Endothelial cell of umbilical vein (primary cell): ENCODE results near the gene CRKL.

ENCODE experiments used
- POLR2AphosphoS5 ChIP-seq: IDR thresholded peaks from 2 replicates; pipeline ENCODE4 v1.6.1; 2012; ENCODE audit warnings: low read depth, mild to moderate bottlenecking, control low read depth, low read length, moderate library complexity; ENCODE audit not compliant: insufficient read depth
- TF ChIP-seq, protein P1 (sequence below), 2 donors: IDR thresholded peaks; 1 replicate in 1 of 2; 2 replicates in 1 of 2; pipeline ENCODE4 v1.5.1; 2011; ENCODE audit warnings: low read length in 2 of 2, mild to moderate bottlenecking in 2 of 2, moderate library complexity in 2 of 2, control low read depth in 1 of 2, inconsistent platforms in 1 of 2, low read depth in 1 of 2; ENCODE audit not compliant: insufficient read depth in 1 of 2; ENCODE audit errors: extremely low read depth in 1 of 2

DNA sequence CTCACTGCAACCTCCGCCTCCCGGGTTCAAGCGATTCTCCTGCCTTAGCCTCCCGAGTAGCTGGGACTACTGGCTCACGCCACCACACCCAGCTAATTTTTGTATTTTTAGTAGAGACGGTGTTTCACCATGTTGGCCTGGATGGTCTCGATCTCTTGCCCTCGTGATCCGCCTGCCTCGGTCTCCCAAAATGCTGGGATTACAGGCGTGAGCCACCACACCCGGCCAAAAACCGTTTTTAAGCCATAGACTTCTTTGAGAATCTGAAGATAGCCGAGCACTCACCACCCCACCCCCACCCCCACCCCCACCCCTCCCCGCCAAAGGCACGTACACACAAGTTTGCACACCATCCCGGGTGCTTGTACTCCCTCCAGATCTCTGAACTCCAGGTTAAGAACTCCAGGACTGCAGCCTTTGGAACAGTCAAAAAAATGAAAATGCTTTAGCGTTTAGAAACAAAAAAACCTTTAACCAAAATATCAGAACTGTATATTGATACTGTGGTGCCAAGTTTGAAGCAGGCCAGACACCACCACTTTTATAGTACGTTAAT, 1.5 kb downstream of the CRKL start:
- no peak for TF ChIP-seq POLR2AphosphoS5
- TF ChIP-seq, protein P1, sequence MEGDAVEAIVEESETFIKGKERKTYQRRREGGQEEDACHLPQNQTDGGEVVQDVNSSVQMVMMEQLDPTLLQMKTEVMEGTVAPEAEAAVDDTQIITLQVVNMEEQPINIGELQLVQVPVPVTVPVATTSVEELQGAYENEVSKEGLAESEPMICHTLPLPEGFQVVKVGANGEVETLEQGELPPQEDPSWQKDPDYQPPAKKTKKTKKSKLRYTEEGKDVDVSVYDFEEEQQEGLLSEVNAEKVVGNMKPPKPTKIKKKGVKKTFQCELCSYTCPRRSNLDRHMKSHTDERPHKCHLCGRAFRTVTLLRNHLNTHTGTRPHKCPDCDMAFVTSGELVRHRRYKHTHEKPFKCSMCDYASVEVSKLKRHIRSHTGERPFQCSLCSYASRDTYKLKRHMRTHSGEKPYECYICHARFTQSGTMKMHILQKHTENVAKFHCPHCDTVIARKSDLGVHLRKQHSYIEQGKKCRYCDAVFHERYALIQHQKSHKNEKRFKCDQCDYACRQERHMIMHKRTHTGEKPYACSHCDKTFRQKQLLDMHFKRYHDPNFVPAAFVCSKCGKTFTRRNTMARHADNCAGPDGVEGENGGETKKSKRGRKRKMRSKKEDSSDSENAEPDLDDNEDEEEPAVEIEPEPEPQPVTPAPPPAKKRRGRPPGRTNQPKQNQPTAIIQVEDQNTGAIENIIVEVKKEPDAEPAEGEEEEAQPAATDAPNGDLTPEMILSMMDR (IDR thresholded peaks at IDR 0.05; ENCODE audit: extremely low read depth in 1 of 2, insufficient read depth in 1 of 2, low read depth in 1 of 2, low read length in 2 of 2), result no peak
